Loucy (cell line): Measurements from ENCODE around the gene CHST2.
"Not testable (repeated sequence)": the region's sequence is repeated elsewhere in the genome, so short reads cannot be mapped to it uniquely, and the experiment has no call there.

Experiments
- EZH2phosphoT487 ChIP-seq: fragments of 200-600 bp; IDR thresholded peaks from 2 replicates; pipeline ENCODE4 v1.6.1; 2018; ENCODE audit warnings: antibody characterized with exemption, mild to moderate bottlenecking, moderate library complexity, borderline replicate concordance
- TF ChIP-seq, protein P1 (sequence below): fragments of 200-600 bp; sonication (generic); conservative IDR thresholded peaks from 2 replicates; pipeline ENCODE4 v1.5.1; 2014; ENCODE audit warnings: mild to moderate bottlenecking, antibody characterized with exemption, low read length

DNA sequence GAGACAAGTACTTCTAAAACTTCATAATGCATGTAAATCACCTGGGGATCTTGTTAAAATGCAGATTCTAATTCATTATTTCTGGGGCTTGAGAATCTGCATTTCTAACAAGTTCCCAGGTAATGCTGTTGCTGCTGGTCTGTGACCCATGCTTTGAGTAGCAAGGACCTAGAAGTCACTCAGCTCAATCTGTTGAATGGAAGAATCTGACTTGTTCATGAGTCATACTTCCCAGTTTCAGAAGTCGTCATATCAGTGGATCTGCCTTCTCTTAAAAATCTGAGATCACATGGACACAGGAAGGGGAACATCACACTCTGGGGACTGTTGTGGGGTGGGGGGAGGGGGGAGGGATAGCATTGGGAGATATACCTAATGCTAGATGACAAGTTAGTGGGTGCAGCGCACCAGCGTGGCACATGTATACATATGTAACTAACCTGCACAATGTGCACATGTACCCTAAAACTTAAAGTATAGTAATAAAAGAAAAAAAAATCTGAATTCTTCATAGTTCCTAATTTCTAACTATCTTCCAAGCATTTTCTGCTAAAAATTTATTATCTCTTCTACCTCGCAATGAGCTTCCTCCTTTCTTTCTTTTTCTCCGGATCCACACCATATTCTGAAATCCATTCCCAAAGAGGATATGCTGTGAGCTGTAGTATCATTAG is 46.2 kb downstream of the CHST2 start:
- TF ChIP-seq, protein P1, sequence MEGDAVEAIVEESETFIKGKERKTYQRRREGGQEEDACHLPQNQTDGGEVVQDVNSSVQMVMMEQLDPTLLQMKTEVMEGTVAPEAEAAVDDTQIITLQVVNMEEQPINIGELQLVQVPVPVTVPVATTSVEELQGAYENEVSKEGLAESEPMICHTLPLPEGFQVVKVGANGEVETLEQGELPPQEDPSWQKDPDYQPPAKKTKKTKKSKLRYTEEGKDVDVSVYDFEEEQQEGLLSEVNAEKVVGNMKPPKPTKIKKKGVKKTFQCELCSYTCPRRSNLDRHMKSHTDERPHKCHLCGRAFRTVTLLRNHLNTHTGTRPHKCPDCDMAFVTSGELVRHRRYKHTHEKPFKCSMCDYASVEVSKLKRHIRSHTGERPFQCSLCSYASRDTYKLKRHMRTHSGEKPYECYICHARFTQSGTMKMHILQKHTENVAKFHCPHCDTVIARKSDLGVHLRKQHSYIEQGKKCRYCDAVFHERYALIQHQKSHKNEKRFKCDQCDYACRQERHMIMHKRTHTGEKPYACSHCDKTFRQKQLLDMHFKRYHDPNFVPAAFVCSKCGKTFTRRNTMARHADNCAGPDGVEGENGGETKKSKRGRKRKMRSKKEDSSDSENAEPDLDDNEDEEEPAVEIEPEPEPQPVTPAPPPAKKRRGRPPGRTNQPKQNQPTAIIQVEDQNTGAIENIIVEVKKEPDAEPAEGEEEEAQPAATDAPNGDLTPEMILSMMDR = not testable (repeated sequence)
- TF ChIP-seq EZH2phosphoT487 = not testable (repeated sequence)
